ENCODE data around the gene MYO1A.

Gene MYO1A

DNA sequence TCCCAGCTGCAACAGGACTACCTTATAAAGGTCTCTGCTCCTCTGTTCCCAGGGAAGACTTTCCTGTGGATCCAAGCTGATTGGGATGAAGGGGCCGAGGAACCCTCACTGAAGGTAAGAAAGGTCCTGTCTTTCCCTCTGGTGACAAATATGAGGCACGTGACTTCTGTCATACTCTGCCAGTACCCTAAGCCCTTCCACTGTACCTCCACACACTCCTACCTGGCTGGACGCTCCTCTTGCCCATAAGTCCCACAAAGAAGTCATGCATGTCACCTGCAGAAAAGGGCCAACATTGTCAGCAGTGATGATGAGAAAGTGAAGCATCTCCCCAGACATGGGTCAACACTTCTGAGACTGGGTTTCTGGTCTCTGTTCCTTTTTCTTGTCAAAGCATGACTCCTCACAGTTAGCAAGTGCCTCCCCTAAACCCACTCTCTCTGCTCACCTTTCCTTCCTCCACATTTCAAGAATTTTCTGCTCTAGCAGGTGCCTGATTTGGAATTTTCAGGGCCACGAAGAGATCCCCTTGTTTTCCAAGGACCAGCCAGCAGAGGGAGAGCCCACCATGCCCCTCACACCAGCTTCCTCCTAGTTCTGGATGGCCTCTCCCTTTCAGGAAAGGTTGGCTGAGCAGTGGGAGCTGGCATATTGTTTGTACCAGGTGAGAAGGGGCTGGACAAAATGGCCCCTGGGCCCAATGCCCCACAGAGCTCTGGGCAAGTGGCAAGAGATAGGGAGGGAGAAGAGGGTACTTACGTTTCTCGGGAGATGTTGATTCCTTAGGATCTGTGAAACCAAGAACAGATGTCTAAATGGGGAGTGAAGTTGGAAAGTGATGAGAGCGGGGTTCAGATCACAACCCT is 37.1 kb downstream of the MYO1A start:
- no peak for DNase-seq (ENCODE audit: low read depth)

DNA sequence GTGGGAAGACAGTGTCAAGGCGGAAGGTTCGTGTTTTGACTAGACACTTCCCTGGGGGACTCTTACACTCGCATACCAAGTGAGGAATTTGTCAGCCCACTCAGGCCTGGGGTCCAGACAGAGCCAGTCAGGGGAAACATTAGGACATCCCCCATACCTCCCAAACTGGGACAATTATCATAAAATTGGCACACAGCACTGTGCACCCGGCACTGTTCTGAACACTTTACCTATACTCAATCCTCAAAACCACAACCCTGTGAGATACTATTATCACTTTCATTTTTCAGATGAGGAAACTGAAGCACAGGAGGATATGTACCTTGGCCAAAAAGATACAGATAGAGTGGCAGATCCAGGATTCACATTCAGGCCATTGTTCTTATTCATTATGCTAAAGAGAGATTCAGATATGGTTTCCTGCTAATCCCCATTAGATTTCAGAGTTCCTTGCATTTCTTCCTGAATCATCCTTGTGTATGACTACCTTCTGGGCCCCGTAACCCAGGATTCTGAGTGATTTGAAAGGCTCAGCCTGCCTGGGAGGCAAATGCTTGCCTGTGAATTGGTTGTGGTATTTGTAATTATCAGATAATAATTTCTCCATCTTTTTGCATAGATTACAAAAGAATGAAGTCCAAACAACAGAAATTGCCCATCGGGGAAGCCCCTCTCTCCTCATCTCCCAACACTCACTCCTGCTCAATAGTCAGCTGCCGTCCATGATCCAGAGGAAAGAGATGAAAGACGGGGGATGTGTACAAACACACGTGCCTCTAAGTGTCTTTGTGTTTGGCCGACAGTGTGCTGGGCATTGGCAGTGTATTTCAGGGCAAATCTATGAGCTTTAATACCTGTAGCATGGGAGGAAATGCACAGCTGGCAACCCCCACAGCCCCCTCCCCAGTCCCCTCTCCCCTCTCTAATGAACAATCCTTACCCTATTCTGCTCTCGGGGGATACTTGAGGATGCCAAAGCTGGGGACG is 38.2 kb downstream of the MYO1A start:
- DNase-seq (ENCODE audit: low read depth), result no peak

DNA sequence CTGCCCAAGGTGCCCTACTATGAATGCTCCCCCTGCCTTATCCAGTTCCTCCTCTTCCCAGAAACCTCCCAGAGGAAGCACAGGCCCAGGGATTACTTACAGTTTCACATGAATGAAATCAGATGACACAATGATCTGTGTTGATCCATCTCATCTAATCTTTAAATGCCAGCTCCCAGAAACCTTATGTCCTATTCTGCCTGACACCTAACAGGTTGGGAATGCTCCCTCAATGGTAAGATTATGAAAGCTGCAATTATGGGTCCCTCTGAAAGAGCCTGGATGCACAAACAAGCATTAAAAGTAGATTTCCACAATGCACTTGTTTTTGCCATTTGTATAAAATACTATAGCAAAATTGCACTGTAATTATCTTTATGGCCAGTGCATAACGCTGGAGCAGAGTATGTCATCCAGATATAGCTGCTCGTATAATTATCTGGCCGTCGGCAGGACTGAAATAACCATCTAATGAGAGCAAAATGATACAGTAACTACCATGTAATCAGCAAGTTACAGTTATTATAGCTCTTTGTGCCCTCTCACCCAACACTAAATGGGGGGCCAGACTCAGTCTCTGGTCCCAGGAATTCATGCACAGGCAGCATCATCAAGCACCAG is 39.2 kb downstream of the MYO1A start:
- DNase-seq (ENCODE audit: low read depth), result no peak

DNA sequence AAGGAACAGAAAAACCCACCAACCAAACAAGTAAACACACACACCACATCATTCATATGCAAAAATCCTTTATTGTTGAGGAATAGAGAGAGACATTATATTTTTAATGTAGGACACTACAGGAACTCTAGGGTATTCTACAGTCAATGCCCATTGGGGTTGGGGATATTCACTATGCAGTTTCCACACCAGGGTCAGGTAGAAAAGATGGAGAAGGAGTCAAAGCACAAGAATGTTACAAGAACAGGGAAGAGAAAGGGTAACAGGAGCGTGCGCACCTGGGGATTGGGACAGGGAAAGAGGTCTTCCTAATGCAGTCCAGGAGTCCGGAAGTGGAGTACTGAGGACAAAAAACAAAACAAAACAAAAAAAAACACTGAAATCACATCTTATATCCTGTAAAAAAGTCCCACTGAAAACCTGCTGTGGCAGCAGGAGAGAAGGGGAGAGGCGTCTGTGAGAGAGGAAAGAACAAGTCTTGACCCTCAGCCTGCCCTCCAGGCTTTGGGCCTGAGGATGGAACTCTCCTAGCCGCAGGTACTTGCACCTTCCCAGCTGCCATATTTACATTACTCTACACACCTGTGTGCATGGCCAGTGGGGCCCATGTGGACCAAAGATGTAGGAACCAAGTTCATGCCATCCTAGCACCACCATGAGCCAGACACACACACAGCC is 39.8 kb downstream of the MYO1A start:
- no peak for DNase-seq (ENCODE audit: low read depth)

DNA sequence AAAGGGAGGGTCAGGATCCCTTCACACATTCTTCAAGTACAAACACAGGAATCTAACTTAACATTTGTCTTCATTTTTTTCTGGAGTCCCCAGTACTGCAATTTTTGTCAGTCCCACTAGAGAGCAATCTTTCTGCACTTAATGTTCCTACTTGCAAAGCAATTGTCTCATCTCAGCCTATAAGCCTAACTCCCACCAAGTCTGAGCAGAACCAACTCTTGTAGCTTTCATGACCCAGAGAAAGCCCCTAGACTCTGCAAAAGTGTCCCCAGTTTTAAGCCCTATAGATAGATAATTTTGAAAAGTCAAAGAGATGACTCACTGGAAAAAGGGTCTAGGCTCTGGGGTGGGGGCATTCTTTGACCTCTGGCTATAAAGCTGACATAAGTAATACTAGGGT is 41.8 kb downstream of the MYO1A start:
- DNase-seq (ENCODE audit: low read depth), result peak; percentile 76

DNA sequence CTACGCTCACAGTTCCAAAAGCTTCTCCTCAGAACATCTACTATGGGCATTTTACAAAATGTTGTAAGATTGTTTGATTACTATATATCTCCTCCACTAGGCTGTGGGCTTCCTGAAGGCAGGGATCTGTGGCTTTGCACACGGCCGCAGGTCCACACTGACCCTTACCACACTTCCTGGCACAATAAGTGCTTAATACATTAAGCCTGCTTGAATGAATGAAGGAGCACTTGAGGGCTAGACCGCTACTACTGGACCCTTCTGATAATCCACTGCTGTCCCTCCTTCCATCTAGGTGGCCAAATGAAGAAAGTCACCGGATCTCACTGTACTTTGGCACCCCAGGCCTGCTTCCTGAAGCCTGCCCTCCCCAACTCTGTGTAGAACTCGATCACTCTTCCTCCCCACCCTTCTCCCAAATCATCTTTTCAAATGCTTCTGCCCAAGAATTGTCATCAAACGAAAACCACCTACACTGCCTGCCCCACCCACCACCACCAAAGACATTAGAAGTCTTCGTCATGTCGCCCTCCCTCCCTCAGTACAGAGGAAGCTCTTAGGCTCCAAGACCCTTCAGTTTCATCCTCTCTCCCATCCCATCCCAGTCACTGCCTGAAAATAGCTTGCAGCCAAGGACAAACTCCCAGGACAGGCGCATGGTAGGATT is 43.0 kb downstream of the MYO1A start:
- DNase-seq (ENCODE audit: low read depth), result no peak

DNA sequence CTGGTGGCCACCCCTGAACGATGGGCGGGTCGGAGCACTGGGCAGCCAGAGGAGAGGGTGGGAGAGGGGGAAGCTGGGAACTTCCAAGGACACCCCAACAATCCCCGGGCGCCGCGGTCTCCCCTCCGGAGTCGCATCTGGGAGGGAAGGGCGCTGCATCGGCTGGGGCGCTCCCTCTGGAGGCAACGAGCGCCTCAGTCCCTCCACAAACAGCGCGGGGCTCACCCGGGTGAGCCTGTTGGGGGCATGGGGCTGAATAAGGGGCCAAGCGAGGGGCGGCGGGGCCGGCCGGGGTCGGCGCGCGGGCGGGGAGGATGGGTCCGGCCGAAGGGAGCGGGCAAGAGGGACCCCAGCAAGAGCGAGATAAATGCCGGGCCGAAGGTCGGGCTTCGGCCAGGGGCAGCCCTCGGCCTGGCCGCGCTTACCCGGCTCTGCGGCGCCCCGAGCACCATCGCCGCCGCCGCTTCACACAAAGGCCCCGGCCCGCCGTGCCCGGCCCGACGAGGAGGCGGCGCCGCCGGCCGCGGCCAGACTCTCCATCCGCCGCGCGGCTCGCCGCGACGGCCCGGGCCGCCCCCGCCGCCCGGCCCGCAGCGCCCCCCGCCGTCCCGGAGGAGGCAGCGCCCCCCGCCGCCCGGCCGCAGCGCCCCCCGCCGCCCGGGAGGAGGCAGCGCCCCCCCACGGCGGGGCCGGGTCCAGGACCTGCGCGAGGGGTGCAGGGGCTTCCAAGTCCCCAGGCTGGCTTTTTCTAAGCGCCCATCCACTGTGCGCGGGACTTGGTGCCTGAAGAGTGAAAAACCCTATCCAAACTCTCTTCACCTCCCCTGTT is 43.7 kb downstream of the MYO1A start, which contains the start of gene ZBTB39:
Gene ZBTB39 (minus strand): TSS at position 567 of the 829 bp plus-strand sequence. CDS start 1,629 bp downstream, outside the sequence.
- peak; percentile 54 for DNase-seq (ENCODE audit: low read depth)

DNA sequence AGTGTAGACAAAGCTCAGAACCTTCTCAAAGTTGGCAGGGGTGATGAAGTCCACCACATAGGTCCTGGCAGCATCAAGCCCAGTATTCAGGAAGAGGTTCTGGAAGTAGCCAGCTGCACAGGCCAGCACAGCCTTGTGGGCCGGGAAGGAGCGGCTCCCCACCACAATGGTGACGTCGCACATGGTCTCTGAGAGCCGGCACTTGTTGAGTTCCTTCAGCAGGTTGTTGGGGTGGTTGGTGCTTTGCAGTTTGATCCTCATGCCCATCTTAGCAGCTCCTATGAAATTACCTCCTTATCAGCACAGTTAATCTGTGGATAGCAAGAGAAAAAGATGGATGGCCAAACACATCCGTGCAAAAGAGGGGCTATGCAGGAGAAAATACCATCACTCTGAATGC is 45.3 kb downstream of the MYO1A start:
- no peak for DNase-seq (ENCODE audit: low read depth)

DNA sequence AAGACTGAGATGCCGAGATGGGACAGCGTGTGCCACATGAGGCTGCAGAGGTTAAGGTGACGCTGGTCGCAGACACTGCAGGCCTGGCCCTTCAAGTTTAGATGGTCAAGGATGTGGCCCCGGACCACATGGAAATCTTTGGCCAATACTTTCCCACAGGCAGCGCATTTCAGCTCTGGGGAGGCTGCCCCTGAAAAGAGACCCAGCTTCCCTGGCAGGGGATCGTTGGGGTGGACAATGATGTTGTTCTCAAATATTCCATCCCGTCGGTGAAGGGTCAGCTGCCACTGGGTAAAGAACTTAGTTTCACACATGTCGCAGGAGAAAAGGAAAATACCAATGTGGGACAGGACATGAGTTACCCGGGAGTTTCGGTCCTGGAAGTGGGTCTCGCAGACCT is 46.5 kb downstream of the MYO1A start:
- DNase-seq (ENCODE audit: low read depth), result no peak

DNA sequence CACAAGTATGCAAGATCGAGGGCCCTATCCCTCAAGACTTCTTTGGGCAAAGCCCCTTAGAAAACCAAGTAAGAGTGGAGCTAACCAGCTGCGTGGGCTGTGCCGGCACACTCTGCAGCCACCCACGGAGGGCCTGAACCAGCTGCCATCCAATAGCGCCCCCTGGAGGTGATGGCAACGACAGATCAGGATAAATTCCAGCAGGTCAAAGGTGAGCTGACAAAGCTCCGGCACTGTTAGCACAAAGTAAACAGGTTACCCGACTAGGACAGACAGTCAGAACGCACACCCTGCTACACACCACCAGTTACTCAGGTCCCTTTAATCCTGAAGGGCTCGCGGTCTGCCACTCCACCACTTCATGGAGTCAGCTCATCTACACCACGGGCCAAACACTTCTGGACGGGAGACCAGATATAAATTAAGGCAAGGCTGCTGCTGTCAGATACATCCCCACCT is 48.5 kb downstream of the MYO1A start:
- DNase-seq (ENCODE audit: low read depth), result peak; percentile 64

DNA sequence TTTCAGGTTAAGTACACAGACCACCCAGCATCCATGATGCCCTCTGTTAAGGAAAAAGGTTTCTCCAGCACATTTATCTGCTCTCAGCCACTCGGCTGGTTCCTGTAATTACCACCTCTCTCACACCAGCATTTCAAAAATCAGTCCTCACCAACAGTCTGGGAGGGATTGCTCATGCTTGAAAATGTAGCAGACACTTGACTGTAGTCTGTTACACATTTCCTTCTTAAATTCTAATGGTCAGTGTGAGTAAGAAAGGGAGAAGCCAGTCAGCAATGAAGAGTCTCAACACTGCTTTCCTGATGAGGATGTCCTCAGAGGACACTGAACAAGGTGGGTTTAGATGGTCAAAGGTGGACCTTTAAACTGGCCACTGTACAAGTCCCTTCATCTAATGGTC is 49.5 kb downstream of the MYO1A start:
- DNase-seq (ENCODE audit: low read depth), result no peak

DNA sequence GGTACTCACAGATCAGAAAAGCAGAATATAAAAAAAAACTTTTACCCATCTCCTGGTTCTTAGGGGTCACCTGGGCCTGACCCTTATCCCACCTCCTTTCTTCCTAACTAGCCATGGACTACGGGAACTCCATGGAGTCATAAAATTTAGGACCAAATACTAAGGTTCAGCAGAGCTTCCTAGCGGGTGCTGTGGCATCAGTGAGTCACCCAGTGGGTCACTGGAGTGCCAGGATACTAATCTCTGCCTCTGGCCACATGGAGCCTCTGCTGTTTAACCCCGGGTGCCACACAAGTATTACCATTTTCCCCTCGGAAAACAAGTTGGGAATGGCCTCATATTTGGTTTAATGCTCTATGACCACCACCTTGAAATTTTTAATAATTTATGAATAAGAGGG is 50.5 kb downstream of the MYO1A start:
- DNase-seq (ENCODE audit: low read depth), result no peak

DNA sequence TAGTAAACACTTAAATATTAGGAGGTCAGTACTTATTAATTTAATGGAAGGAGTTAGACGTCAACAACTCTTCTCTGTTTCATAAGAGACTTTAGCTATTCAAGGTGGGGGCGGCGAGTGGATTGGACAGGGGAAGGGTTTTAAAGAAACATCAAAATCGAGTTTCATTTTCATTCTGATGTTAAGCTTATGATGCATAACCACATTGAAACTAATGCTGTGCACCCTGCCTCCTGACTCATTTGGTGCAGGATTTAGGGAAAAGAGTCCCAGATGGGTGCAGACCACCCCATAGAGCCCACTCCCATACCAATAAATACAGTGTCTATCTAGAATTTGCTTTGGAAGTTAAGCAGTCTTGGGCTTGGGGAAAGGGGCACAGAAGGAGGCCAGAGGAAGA is 50.9 kb downstream of the MYO1A start:
- peak; percentile 22 for DNase-seq (ENCODE audit: low read depth)

DNA sequence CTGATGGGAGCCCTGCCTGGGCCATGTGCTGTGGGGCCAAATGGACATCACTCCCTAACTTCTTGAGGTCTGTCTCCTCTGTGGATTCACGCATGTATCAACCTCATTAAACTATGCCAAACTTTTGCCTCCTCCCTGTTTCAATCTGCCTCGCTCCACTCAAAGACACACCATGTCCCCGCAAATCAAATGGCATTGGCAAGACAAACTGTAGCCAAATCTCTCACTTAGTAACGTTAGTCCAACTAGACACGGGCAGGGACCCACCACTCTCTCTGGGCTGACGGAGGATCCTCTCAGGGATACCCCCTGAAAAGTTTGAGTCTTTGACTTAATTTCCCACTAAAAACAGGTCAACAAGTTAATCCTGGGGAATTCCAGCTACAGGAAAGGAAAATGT is 51.6 kb downstream of the MYO1A start:
- no peak for DNase-seq (ENCODE audit: low read depth)

DNA sequence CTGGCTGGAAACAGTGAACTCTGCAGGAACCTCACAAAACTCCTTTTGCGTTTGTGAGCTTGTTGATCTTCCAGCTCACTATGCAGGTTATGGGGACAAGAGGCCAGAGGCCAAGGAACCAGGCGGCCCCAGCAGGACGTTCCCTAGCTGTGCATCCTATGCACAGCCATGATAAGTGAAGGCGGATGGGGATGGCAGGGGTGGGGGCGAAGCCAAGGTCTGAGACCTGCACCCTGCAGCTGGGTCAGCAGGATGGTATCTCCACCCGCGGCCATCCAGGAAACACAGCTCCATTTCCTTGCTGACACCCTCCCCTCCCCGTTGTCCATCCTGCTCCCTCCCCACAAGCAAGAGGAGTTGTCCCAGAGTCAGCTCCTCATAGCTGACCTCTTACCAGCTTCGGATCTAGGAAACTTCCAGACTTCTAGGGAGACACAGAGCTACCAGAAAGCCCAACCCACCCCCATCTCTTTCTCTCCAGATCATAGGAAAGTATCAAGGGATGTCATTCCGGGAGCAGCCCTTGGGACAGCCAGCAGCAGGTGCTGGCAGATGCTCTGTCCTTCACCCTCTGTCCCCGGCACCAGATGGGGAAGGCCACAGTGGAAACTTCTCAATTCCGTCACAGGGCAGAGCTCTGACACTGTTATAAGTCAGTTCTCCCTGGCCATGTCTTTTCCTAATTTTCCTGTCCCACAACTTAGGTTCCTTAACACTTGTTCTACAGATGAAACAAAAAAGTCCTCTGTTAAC is 53.0 kb downstream of the MYO1A start:
- DNase-seq (ENCODE audit: low read depth), result no peak

DNA sequence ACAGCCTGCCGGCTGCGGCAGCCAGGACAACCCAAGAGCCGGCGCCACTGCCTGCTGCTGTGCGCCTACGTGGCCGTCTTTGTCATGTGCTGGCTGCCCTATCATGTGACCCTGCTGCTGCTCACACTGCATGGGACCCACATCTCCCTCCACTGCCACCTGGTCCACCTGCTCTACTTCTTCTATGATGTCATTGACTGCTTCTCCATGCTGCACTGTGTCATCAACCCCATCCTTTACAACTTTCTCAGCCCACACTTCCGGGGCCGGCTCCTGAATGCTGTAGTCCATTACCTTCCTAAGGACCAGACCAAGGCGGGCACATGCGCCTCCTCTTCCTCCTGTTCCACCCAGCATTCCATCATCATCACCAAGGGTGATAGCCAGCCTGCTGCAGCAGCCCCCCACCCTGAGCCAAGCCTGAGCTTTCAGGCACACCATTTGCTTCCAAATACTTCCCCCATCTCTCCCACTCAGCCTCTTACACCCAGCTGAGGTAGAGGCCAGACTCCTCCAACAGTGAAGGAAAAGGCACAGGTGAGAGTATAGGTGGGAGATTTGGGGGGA is 53.9 kb downstream of the MYO1A start:
- DNase-seq (ENCODE audit: low read depth), result no peak

DNA sequence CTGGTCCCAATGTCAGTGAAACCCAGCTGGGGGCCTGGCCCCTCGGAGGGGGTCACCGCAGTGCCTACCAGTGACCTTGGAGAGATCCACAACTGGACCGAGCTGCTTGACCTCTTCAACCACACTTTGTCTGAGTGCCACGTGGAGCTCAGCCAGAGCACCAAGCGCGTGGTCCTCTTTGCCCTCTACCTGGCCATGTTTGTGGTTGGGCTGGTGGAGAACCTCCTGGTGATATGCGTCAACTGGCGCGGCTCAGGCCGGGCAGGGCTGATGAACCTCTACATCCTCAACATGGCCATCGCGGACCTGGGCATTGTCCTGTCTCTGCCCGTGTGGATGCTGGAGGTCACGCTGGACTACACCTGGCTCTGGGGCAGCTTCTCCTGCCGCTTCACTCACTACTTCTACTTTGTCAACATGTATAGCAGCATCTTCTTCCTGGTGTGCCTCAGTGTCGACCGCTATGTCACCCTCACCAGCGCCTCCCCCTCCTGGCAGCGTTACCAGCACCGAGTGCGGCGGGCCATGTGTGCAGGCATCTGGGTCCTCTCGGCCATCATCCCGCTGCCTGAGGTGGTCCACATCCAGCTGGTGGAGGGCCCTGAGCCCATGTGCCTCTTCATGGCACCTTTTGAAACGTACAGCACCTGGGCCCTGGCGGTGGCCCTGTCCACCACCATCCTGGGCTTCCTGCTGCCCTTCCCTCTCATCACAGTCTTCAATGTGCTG is 54.6 kb downstream of the MYO1A start:
- DNase-seq (ENCODE audit: low read depth), result no peak

DNA sequence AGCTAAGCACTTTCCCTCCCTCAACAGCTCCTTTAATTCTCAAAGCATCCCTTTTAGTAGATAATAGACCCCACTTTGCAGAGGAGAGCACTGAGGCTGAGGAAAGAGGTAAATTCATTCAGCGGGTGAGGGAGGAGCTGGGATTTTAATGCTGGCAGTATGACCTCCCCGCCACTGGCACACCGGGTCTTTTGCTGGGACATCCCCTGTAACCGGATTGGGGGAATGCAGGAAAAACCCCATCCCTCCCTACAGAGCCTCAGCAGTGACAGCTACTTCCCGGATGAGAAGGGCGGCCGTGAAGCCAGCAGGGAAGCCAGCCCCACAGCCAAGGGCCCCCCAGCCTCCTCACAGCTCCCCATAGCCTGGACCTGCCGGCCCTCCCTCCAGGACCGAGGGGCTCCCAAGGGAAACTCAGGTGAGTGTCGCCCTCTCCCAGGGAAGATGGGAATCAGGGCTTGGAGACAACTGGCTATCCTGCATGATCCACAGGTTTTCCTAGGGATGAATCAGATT is 55.6 kb downstream of the MYO1A start:
- no peak for DNase-seq (ENCODE audit: low read depth)

Data from iris pigment epithelial cell (primary cell).